A673 (cell line): ENCODE measurements around the gene MAP7.

Experiments
- EZH2 ChIP-seq: fragments of 200-600 bp; sonication (generic); IDR thresholded peaks from 2 replicates; pipeline ENCODE4 v1.6.1; 2017; ENCODE audit warnings: borderline replicate concordance, low read depth, mild to moderate bottlenecking, mixed read lengths, antibody characterized with exemption, low read length; ENCODE audit not compliant: poor library complexity, severe bottlenecking
- TF ChIP-seq, protein P1 (sequence below): fragments of 300-800, 200-600 bp; sonication (generic); conservative IDR thresholded peaks from 2 replicates; pipeline ENCODE4 v1.5.1; 2017; ENCODE audit warnings: low read depth, mild to moderate bottlenecking, antibody characterized with exemption, low read length, moderate library complexity, mixed read lengths

DNA sequence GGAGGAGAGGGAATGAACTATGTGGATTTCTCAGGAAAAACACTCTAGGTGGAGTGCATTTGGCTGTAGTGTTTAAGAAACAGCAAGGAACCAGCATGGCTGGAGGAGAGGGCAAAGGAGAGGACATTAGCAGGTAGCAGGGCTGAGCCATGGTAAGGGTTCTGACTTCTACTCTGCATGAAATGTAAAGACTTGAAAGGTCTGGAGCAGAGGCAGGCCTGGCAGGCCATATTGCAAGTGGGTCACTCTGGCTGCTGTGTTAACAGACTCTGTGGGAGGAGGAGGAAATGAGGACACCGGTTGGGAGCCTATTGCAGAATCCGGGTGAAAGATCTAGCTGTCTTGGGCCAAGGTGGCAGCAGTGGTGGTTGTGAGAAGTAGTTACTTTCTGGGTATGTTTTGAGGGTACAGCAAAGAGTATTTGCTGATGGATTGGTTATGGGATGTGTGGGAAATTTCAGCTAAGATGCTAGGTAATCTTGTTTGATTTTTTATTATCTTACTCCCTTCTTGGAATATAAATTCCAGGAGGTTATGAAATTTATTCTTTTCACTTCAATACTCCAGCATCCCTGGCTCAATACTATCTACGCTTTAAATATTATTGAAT, 144.7 kb downstream of the MAP7 start:
- TF ChIP-seq, protein P1, sequence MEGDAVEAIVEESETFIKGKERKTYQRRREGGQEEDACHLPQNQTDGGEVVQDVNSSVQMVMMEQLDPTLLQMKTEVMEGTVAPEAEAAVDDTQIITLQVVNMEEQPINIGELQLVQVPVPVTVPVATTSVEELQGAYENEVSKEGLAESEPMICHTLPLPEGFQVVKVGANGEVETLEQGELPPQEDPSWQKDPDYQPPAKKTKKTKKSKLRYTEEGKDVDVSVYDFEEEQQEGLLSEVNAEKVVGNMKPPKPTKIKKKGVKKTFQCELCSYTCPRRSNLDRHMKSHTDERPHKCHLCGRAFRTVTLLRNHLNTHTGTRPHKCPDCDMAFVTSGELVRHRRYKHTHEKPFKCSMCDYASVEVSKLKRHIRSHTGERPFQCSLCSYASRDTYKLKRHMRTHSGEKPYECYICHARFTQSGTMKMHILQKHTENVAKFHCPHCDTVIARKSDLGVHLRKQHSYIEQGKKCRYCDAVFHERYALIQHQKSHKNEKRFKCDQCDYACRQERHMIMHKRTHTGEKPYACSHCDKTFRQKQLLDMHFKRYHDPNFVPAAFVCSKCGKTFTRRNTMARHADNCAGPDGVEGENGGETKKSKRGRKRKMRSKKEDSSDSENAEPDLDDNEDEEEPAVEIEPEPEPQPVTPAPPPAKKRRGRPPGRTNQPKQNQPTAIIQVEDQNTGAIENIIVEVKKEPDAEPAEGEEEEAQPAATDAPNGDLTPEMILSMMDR = no peak
- TF ChIP-seq EZH2 = no peak
